Glomerular visceral epithelial cell (primary cell): Measurements from ENCODE around the gene CHST8.
A peak's percentile ranks its signal among the peaks of the same experiment; 100 is the strongest.
"Not testable (repeated sequence)": the region's sequence is repeated elsewhere in the genome, so short reads cannot be mapped to it uniquely, and the experiment has no call there.

Experiments used
- DNase-seq: peaks from one replicate; pipeline ENCODE4 v3.0.0-alpha.2; 2016; ENCODE audit errors: extremely low spot score

CHST8 gene

GRCh38 chr19:33621811-33622504 is at the start of gene CHST8:
Gene CHST8, plus strand, starts transcription at chr19:33621953. Its CDS starts 67,309 bp downstream, at chr19:33689262.
- DNase-seq = peak; percentile 3

GRCh38 chr19:33572929-33573328 is 48.8 kb upstream of the CHST8 start:
- no peak for DNase-seq

- no peak for DNase-seq
Observed at GRCh38 chr19:33574824-33575223, 46.9 kb upstream of the CHST8 start.

GRCh38 chr19:33578697-33579096 is 43.1 kb upstream of the CHST8 start:
- DNase-seq = no peak

GRCh38 chr19:33580026-33580644 is 41.6 kb upstream of the CHST8 start:
- no peak for DNase-seq

- DNase-seq = no peak
Observed at GRCh38 chr19:33580645-33581037, 41.1 kb upstream of the CHST8 start.

GRCh38 chr19:33582914-33583313 is 38.8 kb upstream of the CHST8 start:
- DNase-seq = no peak

- no peak for DNase-seq
Observed at GRCh38 chr19:33587150-33587549, 34.6 kb upstream of the CHST8 start.

- no peak for DNase-seq
Observed at GRCh38 chr19:33590224-33590623, 31.5 kb upstream of the CHST8 start.

GRCh38 chr19:33595783-33596182 is 26.0 kb upstream of the CHST8 start:
- DNase-seq = no peak

- DNase-seq = no peak
Observed at GRCh38 chr19:33601583-33601982, 20.2 kb upstream of the CHST8 start.

- no peak for DNase-seq
Observed at GRCh38 chr19:33602576-33603204, 19.1 kb upstream of the CHST8 start.

- no peak for DNase-seq
Observed at GRCh38 chr19:33603377-33603776, 18.4 kb upstream of the CHST8 start.

- DNase-seq = no peak
Observed at GRCh38 chr19:33604651-33605050, 17.1 kb upstream of the CHST8 start.

GRCh38 chr19:33605803-33606295 is 15.9 kb upstream of the CHST8 start:
- DNase-seq = not testable (repeated sequence)

- no peak for DNase-seq
Observed at GRCh38 chr19:33606556-33606955, 15.2 kb upstream of the CHST8 start.

- no peak for DNase-seq
Observed at GRCh38 chr19:33609353-33609752, 12.4 kb upstream of the CHST8 start.

- DNase-seq = no peak
Observed at GRCh38 chr19:33610588-33610987, 11.2 kb upstream of the CHST8 start.

GRCh38 chr19:33612928-33613619 is 8.7 kb upstream of the CHST8 start:
- no peak for DNase-seq

- DNase-seq = no peak
Observed at GRCh38 chr19:33613620-33614000, 8.1 kb upstream of the CHST8 start.

GRCh38 chr19:33616346-33616745 is 5.4 kb upstream of the CHST8 start:
- no peak for DNase-seq

- DNase-seq = no peak
Observed at GRCh38 chr19:33616857-33617256, 4.9 kb upstream of the CHST8 start.
